Thyroid gland (tissue), 4 donors: ENCODE measurements around the gene ARL15.

Experiments
- POLR2A ChIP-seq, 2 donors: fragments of 450-650 bp; IDR thresholded peaks; one replicate each; pipeline ENCODE4 v1.6.1; 2017; ENCODE audit warnings: antibody characterized with exemption in 2 of 2, mild to moderate bottlenecking in 2 of 2, moderate library complexity in 1 of 2
- TF ChIP-seq, protein P1 (sequence below), 6 experiments: fragments of 200-600 bp in 3 of 6; fragments of 450-650 bp in 3 of 6; sonication (generic) in 3 of 6; IDR thresholded peaks; one replicate each; pipeline ENCODE4 v1.5.1; 2016 to 2019; ENCODE audit warnings: antibody characterized with exemption in 6 of 6, mild to moderate bottlenecking in 2 of 6, inconsistent platforms in 1 of 6, moderate library complexity in 1 of 6

DNA sequence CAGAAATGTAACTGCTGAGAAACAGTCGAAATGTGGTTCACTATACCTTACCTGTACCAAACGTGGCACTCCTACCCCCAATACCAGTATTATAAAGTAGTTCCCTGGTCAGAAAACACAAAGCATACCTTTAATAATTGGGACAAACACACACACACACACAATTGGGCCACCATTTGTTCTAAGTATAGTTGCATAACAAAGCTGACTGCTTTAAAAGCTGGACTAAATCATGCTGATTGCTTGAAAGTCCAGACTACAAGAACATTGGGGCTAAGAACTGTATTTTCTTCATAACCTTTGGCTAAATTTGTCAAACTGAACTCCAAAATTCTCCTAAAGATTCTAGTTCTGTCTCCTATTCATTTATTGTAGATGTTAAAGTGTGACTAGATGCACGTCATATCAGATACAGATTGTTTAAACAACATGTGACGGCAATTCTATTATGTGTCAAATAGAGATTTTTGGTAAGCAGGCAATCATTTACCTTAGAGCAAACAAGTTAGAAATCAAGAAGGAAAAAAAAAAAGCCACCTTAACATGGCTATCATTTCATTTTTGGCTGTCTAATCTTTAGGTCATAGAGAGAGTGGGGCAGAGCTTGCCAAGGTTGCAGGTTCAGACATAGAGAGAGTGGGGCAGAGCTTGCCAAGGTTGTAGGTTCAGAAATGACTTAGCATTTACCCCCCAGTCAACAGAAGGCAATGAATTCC, 265.1 kb downstream of the ARL15 start:
- TF ChIP-seq, protein P1, sequence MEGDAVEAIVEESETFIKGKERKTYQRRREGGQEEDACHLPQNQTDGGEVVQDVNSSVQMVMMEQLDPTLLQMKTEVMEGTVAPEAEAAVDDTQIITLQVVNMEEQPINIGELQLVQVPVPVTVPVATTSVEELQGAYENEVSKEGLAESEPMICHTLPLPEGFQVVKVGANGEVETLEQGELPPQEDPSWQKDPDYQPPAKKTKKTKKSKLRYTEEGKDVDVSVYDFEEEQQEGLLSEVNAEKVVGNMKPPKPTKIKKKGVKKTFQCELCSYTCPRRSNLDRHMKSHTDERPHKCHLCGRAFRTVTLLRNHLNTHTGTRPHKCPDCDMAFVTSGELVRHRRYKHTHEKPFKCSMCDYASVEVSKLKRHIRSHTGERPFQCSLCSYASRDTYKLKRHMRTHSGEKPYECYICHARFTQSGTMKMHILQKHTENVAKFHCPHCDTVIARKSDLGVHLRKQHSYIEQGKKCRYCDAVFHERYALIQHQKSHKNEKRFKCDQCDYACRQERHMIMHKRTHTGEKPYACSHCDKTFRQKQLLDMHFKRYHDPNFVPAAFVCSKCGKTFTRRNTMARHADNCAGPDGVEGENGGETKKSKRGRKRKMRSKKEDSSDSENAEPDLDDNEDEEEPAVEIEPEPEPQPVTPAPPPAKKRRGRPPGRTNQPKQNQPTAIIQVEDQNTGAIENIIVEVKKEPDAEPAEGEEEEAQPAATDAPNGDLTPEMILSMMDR (IDR thresholded peaks at IDR 0.05), result no peak
- no peak for TF ChIP-seq POLR2A (IDR thresholded peaks at IDR 0.05)
